HG03025 (cell line): ENCODE results near the gene SUOX.
A peak's percentile ranks its signal among the peaks of the same experiment; 100 is the strongest.
"Not testable (repeated sequence)": the region's sequence is repeated elsewhere in the genome, so short reads cannot be mapped to it uniquely, and the experiment has no call there.

Experiments used
- ATAC-seq: cut with Tn5 transposase; IDR thresholded peaks from one replicate; pipeline ENCODE4 v1.9.1; 2021; ENCODE audit warnings: mild to moderate bottlenecking, moderate library complexity; ENCODE audit not compliant: unreplicated experiment, low FRiP score

SUOX gene

GRCh38 chr12:55996715-55997534 lies at the start of gene SUOX:
Gene SUOX, plus strand, starts transcription at chr12:55997276. Its CDS starts 4,946 bp downstream, at chr12:56002222.
- ATAC-seq, result peak; percentile 95

- no peak for ATAC-seq
These were observed 41.7 kb upstream of the SUOX start for GRCh38 chr12:55955344-55955743.

- no peak for ATAC-seq
These were observed 41.1 kb upstream of the SUOX start for GRCh38 chr12:55955800-55956508.

- ATAC-seq, result no peak
These were observed 39.8 kb upstream of the SUOX start for GRCh38 chr12:55957106-55957859.

GRCh38 chr12:55963760-55964159 lies 33.3 kb upstream of the SUOX start:
- no peak for ATAC-seq

- no peak for ATAC-seq
These were observed 31.8 kb upstream of the SUOX start for GRCh38 chr12:55965240-55965639.

DNA sequence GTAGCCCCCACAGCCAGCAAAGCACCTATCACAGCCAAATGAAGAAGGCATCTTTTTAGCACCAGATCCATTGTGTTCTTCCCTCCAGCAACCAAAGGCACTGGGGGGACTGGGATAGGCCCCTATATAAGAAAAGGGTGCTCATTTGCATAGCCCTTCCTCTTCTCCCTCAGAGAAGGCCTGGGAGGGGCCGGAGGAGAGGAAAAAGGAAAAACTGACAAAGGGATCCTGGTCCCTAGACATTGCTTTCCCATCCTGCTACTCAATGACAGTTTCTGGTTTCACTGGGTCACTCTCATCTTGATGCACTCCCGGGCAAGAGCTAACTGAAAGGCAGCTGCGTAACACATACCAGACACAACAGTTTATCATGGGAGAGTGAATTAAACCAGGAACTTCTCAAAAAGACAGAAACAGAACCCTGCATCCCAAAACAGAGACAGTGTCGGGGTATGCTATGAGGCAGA lies 31.1 kb upstream of the SUOX start, which contains the start of gene PMEL:
TSS of gene PMEL (minus strand) at position 102 of the 467 bp plus-strand sequence. CDS start at position 71, 31 bp downstream.
- no peak for ATAC-seq

DNA sequence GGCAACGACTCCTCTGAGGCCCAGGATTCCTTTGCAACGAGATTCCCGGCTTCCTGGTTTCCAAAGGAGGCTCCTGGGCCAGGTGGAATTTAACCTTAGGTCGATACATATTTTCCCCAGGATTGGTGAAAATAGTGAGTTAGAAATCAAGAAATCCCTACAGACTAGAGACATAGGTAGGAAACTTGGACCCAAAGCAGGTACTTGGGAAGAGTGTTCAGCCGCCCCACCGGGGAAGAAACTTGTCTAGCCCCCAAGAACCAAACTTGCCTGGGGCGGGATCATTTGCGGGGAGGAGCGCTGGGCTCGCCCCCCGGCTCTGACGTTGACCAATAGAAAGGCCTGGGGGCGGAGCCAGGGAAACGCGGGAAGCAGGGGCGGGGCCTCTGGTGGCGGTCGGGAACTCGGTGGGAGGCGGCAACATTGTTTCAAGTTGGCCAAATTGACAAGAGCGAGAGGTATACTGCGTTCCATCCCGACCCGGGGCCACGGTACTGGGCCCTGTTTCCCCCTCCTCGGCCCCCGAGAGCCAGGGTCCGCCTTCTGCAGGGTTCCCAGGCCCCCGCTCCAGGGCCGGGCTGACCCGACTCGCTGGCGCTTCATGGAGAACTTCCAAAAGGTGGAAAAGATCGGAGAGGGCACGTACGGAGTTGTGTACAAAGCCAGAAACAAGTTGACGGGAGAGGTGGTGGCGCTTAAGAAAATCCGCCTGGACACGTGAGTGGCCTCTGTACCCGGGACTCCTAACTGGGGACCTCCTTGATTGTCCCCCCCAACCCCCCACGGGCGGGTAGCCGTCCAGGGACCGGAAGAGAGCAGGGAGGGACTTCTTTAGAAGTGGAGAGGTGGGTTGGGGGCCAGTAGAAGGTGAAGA lies 30.4 kb upstream of the SUOX start, which contains the start of gene CDK2:
TSS of gene CDK2 (plus strand) at position 423 of the 874 bp plus-strand sequence. CDS start at position 602, 179 bp downstream.
- ATAC-seq, result peak; percentile 86

- no peak for ATAC-seq
These were observed 27.7 kb upstream of the SUOX start for GRCh38 chr12:55969356-55969755.

GRCh38 chr12:55970775-55971174 lies 26.3 kb upstream of the SUOX start:
- ATAC-seq, result no peak

DNA sequence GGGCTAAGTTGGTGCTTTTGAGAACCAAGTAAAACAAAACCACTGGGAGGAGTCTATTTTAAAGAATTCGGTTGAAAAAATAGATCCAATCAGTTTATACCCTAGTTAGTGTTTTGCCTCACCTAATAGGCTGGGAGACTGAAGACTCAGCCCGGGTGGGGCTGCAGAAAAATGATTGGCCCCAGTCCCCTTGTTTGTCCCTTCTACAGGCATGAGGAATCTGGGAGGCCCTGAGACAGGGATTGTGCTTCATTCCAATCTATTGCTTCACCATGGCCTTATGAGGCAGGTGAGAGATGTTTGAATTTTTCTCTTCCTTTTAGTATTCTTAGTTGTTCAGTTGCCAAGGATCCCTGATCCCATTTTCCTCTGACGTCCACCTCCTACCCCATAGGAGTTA lies 25.0 kb upstream of the SUOX start:
- ATAC-seq, result no peak

DNA sequence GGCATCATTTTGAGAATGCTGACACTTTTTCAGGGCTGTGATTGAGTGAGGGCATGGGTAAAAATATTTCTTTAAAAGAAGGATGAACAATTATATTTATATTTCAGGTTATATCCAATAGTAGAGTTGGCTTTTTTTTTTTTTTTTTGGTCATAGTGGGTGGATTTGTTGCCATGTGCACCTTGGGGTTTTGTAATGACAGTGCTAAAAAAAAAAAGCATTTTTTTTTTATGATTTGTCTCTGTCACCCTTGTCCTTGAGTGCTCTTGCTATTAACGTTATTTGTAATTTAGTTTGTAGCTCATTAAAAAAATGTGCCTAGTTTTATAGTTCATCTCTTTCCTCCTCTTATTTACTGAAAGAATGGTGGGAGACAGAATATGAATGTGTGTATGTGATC lies 24.6 kb upstream of the SUOX start:
- ATAC-seq, result no peak

DNA sequence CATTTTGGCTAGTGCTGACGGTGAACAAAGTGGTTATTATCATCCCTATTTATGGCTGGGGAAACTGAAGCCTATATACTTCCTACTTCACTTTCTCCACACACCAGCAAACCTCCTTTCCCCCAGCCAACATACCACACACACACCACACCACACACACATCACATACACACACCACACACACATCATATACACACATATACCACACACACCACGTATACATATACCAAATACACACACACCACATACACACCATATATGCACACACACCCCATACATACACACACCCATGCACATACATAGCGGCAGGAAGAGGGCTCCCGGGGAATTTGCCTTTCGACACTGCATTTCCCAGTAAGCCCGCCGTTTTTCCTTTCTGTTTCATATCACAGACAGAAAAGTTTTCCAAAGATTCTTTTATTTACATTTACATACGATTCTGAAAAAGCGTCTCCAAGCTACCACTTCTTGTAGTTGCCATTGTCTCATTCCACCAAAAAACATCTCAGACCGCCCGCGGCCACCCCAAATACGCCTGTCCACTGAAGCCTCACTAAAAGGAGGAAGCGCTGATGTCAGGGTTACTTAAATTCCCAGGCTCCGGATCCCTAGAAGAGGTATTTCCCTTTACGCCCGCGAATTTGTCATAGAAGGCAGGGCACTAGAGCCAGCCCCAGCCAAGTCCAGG lies 24.0 kb upstream of the SUOX start:
- no peak for ATAC-seq

GRCh38 chr12:55973599-55974307 lies 23.3 kb upstream of the SUOX start, which contains the start of gene RAB5B:
Gene RAB5B, plus strand, starts transcription at chr12:55974078. Its CDS starts 12,883 bp downstream, at chr12:55986961.
- ATAC-seq, result peak; percentile 91

DNA sequence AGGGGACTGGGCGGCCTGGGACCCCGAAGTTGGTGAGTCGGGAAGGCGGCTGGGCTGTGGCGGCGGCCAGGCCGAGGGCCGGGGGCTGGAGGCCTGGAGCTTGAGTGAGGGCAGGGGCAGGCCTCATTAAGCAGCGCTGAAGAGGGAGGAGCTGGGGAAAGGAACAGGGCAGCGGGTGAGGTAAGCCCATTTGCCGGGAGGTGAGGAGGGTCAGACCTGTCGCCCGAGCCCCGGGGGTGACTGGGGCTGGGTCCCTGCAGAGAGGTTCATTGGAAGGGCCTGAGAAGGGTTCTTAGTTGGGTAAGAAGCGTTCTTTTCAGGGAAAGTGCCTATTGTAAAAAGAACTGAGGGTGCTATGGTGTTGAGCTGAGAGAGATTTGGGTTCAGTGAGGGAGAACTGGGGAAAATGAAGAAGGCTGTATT lies 22.8 kb upstream of the SUOX start:
- ATAC-seq, result peak; percentile 16

GRCh38 chr12:55978393-55978792 lies 18.7 kb upstream of the SUOX start:
- ATAC-seq, result no peak

- ATAC-seq, result no peak
These were observed 18.0 kb upstream of the SUOX start for GRCh38 chr12:55979069-55979468.

GRCh38 chr12:55981882-55982281 lies 15.2 kb upstream of the SUOX start:
- not testable (repeated sequence) for ATAC-seq
